OCI-LY7 (cell line): Measurements from ENCODE around the gene MEF2C.

Experiments
- EZH2phosphoT487 ChIP-seq: fragments of 200-600 bp; sonication (generic); IDR thresholded peaks from 2 replicates; pipeline ENCODE4 v1.6.1; 2018; ENCODE audit warnings: low read depth, borderline replicate concordance, mild to moderate bottlenecking, mixed run types, antibody characterized with exemption, low read length, moderate library complexity, mixed read lengths
- TF ChIP-seq, protein P1 (sequence below): fragments of 200-600 bp; sonication (generic); conservative IDR thresholded peaks from 2 replicates; pipeline ENCODE4 v1.5.1; 2014; ENCODE audit warnings: mild to moderate bottlenecking, antibody characterized with exemption, low read length, moderate library complexity, mixed read lengths

DNA sequence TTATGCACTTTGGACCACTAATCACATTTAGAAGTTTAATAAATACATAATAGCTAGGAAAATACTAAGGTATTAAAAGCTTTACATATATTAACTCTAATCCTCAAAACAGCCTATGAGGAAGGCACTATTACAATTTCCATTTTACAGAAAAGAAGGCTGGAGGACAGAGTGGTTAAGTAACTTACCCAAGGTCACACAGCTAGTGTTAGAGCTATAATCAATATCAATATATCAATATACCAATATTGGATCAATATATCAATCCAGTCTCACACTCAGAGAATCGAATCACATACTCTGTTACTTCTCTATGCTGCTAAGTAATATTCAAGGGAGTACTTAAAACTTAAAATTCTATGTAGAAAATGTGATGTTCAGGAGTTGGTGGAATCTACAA, 45.2 kb downstream of the MEF2C start:
- TF ChIP-seq, protein P1, sequence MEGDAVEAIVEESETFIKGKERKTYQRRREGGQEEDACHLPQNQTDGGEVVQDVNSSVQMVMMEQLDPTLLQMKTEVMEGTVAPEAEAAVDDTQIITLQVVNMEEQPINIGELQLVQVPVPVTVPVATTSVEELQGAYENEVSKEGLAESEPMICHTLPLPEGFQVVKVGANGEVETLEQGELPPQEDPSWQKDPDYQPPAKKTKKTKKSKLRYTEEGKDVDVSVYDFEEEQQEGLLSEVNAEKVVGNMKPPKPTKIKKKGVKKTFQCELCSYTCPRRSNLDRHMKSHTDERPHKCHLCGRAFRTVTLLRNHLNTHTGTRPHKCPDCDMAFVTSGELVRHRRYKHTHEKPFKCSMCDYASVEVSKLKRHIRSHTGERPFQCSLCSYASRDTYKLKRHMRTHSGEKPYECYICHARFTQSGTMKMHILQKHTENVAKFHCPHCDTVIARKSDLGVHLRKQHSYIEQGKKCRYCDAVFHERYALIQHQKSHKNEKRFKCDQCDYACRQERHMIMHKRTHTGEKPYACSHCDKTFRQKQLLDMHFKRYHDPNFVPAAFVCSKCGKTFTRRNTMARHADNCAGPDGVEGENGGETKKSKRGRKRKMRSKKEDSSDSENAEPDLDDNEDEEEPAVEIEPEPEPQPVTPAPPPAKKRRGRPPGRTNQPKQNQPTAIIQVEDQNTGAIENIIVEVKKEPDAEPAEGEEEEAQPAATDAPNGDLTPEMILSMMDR, result no peak
- no peak for TF ChIP-seq EZH2phosphoT487
